Coronary artery (tissue), 2 donors: ENCODE results near the gene IFI44L.
A peak's percentile ranks its signal among the peaks of the same experiment; 100 is the strongest.

Experiments
- DNase-seq: peaks from one replicate; pipeline ENCODE4 v3.0.0-alpha.2; 2017; ENCODE audit warnings: low spot score
- H3K27ac ChIP-seq, 2 donors: fragments of 200-600 bp; sonication (generic); one replicate each; pipeline ENCODE4 v1.5.1; 2016 to 2019
- H3K4me3 ChIP-seq: fragments of 200-600 bp; sonication (generic); 2 replicates; pipeline ENCODE4 v1.5.1; 2016; ENCODE audit warnings: mild to moderate bottlenecking, moderate library complexity
- CTCF ChIP-seq: fragments of 200-600 bp; sonication (generic); IDR thresholded peaks from one replicate; pipeline ENCODE4 v1.5.1; 2019; ENCODE audit warnings: antibody characterized with exemption

IFI44L gene

GRCh38 chr1:78667939-78668338 lies 47.7 kb downstream of the IFI44L start:
- H3K27ac ChIP-seq: no peak overlapping the region
- DNase-seq: no peak
- no peak overlapping the region for H3K4me3 ChIP-seq
- no peak for TF ChIP-seq CTCF

- no peak overlapping the region for H3K4me3 ChIP-seq
- no peak for DNase-seq
- no peak overlapping the region for H3K27ac ChIP-seq
- no peak for TF ChIP-seq CTCF
These were observed 48.2 kb downstream of the IFI44L start for GRCh38 chr1:78668427-78668826.

GRCh38 chr1:78672428-78672827 lies 52.2 kb downstream of the IFI44L start:
- Histone ChIP-seq H3K27ac (no peak overlapping the region), H3K4me3 (no peak overlapping the region)
- TF ChIP-seq CTCF: no peak
- no peak for DNase-seq

GRCh38 chr1:78673120-78673519 lies 52.9 kb downstream of the IFI44L start:
- H3K27ac ChIP-seq: no peak overlapping the region
- H3K4me3 ChIP-seq: no peak overlapping the region
- TF ChIP-seq CTCF: no peak
- DNase-seq: no peak

GRCh38 chr1:78676347-78676982 lies 56.2 kb downstream of the IFI44L start:
- Histone ChIP-seq H3K27ac (no peak overlapping the region), H3K4me3 (no peak overlapping the region)
- peak; percentile 69 for TF ChIP-seq CTCF
- no peak for DNase-seq

- no peak for TF ChIP-seq CTCF
- DNase-seq: no peak
- H3K27ac ChIP-seq: no peak overlapping the region
- H3K4me3 ChIP-seq: no peak overlapping the region
These were observed 56.7 kb downstream of the IFI44L start for GRCh38 chr1:78676993-78677392.

- no peak for TF ChIP-seq CTCF
- no peak for DNase-seq
- H3K27ac ChIP-seq: no peak overlapping the region
- H3K4me3 ChIP-seq: no peak overlapping the region
These were observed 57.5 kb downstream of the IFI44L start for GRCh38 chr1:78677788-78678187.
